ENCODE results near the gene VEZT.

DNA sequence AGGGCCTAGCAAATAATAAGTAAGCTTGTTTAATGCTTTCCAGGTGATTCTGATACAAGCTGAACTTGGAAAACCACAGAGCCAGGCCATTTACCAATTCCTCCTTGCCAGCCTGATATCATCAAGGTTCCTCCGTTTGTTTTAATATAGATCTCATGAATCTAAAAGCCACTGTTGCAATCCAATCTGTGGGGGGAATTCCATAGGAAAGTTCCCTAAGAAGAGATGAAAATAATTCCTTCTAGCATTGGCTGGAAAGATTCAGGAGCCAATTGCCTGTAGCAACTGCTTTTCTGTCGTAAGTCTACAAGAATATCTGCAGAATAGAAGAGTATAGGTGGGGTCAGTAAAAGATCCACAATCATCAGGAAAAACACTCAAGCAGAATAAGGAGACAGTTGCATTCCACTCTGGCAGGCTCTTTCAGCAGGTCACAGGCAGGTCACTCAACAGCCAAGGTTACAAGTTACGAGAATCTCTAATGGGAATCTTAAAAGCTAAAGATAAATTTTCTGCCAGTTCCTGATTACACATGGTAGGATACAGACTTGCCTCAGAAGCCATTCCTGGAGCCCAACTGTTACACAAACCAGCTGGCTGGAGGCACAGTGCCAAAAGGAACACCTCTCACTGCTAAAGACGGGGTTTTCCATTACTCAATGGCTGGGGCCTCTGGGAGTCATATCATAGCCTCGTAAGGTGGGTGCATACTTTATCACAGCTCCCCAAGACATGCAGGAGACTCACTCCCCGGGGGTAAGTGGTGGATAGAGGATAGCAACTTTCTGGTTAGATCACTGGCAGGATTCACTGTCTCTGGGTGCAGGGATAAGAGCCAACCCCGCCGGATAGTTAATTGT, 44.0 kb upstream of the VEZT start:
- TF ChIP-seq, protein P1, sequence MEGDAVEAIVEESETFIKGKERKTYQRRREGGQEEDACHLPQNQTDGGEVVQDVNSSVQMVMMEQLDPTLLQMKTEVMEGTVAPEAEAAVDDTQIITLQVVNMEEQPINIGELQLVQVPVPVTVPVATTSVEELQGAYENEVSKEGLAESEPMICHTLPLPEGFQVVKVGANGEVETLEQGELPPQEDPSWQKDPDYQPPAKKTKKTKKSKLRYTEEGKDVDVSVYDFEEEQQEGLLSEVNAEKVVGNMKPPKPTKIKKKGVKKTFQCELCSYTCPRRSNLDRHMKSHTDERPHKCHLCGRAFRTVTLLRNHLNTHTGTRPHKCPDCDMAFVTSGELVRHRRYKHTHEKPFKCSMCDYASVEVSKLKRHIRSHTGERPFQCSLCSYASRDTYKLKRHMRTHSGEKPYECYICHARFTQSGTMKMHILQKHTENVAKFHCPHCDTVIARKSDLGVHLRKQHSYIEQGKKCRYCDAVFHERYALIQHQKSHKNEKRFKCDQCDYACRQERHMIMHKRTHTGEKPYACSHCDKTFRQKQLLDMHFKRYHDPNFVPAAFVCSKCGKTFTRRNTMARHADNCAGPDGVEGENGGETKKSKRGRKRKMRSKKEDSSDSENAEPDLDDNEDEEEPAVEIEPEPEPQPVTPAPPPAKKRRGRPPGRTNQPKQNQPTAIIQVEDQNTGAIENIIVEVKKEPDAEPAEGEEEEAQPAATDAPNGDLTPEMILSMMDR (conservative IDR thresholded peaks at IDR 0.05 in 1 of 2, IDR thresholded peaks at IDR 0.05 in 1 of 2; ENCODE audit: extremely low read depth in 1 of 2, insufficient read depth in 1 of 2, low read depth in 1 of 2, low read length in 2 of 2) = no peak
- TF ChIP-seq EZH2 (IDR thresholded peaks at IDR 0.05; ENCODE audit: borderline replicate concordance, low read length) = no peak
